ENCODE results near the gene TGFBI.

TGFBI gene

DNA sequence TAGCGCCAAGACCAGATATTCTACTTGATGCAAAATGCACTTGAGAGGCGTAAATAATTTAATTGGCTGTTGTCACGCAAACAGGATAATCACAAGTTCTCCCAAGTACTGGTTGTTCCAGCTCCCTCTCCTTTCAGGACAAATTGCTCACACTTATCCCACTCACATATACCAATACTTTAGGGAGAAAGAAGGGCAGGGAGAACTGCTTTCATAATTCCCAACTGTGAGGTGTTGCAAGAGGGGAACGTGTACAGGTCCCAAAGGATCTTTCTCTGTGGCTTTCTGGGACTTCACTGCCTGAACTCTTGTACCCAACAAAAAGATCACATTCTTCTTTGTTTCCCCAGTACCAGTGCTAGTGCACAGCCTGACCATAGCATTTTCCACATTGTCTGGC, 21.5 kb upstream of the TGFBI start:
- H3K27ac ChIP-seq (ENCODE audit: poor library complexity, severe bottlenecking), result peak overlapping the region; percentile 99
- DNase-seq (ENCODE audit: low spot score), result no peak
- no peaks in the 10 kb centered on the region for H3K27me3 ChIP-seq (ENCODE audit: insufficient read depth, poor library complexity, severe bottlenecking)
- no peaks in the 10 kb centered on the region for H3K36me3 ChIP-seq (ENCODE audit: low read depth)
- no peak for ATAC-seq (ENCODE audit: low read depth)
- H3K9me3 ChIP-seq (ENCODE audit: severe bottlenecking), result no peaks in the 10 kb centered on the region
- TF ChIP-seq, protein P1, sequence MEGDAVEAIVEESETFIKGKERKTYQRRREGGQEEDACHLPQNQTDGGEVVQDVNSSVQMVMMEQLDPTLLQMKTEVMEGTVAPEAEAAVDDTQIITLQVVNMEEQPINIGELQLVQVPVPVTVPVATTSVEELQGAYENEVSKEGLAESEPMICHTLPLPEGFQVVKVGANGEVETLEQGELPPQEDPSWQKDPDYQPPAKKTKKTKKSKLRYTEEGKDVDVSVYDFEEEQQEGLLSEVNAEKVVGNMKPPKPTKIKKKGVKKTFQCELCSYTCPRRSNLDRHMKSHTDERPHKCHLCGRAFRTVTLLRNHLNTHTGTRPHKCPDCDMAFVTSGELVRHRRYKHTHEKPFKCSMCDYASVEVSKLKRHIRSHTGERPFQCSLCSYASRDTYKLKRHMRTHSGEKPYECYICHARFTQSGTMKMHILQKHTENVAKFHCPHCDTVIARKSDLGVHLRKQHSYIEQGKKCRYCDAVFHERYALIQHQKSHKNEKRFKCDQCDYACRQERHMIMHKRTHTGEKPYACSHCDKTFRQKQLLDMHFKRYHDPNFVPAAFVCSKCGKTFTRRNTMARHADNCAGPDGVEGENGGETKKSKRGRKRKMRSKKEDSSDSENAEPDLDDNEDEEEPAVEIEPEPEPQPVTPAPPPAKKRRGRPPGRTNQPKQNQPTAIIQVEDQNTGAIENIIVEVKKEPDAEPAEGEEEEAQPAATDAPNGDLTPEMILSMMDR (IDR thresholded peaks at IDR 0.05; ENCODE audit: poor library complexity, severe bottlenecking), result no peak
- no peak overlapping the region for H3K4me3 ChIP-seq (ENCODE audit: severe bottlenecking)
- H3K4me1 ChIP-seq (ENCODE audit: insufficient read depth, poor library complexity, severe bottlenecking), result peaks cover 59% of the 10 kb centered on the region

DNA sequence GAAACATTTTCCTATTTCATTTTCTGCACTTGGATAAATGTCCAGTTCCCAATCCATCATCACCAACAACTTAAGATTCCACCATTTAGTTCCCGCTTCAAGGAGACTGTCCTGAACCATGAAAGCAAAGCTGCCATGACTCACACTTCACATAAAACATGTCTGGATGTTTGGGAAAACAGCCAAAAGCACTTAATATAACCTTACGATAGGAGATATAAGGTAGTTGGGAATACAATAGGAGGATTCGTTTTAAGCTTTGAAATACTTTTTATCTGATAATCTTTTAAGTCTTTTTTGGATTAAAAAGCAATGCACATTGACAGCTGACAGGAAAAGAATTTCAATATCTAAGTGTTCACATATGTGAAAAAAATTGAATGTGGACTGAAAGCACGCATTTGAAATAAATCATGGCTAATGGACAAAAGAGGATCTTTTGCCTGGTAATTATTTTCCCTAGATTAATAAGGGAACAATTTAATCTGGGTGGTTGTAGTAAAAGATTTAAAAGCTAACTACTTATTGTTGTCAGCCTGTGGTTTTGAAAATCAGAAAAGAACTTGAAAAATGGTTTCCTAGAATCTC, 17.3 kb upstream of the TGFBI start:
- no peaks in the 10 kb centered on the region for H3K36me3 ChIP-seq (ENCODE audit: low read depth)
- H3K4me1 ChIP-seq (ENCODE audit: insufficient read depth, poor library complexity, severe bottlenecking), result peaks cover 63% of the 10 kb centered on the region
- DNase-seq (ENCODE audit: low spot score), result no peak
- no peak overlapping the region for H3K4me3 ChIP-seq (ENCODE audit: severe bottlenecking)
- H3K27ac ChIP-seq (ENCODE audit: poor library complexity, severe bottlenecking), result peak overlapping the region; percentile 99
- TF ChIP-seq, protein P1 (IDR thresholded peaks at IDR 0.05; ENCODE audit: poor library complexity, severe bottlenecking), result no peak
- peak; percentile 49 for ATAC-seq (ENCODE audit: low read depth)
- H3K9me3 ChIP-seq (ENCODE audit: severe bottlenecking), result no peaks in the 10 kb centered on the region
- H3K27me3 ChIP-seq (ENCODE audit: insufficient read depth, poor library complexity, severe bottlenecking), result no peaks in the 10 kb centered on the region

DNA sequence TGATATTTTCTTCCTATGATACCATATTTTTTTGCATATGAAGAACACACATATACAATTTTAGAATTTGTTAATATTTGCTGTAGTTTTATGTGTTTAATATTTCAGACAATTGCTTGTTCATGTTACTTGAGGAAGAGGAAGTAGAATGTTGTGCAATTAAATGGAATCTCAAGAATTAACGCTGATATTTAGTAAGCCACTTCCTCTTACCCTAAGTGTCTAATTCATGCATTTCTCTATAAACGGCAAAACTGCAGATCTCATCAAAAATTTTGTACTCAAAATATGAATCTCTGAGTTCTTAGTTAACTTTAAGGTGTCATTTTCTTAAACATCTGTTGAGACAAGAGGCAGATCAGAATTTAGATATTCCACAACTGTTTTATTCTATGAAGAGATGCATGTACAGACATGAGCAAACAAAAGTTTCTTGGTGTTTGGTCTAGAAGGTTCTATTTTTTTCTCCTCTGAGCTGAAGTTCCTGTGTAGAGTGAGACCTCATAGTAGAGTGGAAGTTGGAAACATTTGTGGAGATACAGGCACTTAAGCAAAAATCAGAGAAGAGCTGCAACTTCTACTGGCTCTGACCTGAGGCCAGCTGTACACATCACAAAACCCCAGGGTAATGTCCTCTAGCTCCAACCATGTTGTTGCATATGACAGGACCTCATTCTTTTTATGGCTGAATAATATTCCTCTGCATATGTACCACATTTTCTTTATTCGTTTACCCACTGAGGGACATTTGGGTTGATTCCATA, 16.6 kb upstream of the TGFBI start:
- TF ChIP-seq, protein P1 (IDR thresholded peaks at IDR 0.05; ENCODE audit: poor library complexity, severe bottlenecking), result no peak
- H3K4me1 ChIP-seq (ENCODE audit: insufficient read depth, poor library complexity, severe bottlenecking), result peaks cover 61% of the 10 kb centered on the region
- H3K4me3 ChIP-seq (ENCODE audit: severe bottlenecking), result no peak overlapping the region
- H3K27me3 ChIP-seq (ENCODE audit: insufficient read depth, poor library complexity, severe bottlenecking), result no peaks in the 10 kb centered on the region
- no peak for DNase-seq (ENCODE audit: low spot score)
- H3K36me3 ChIP-seq (ENCODE audit: low read depth), result no peaks in the 10 kb centered on the region
- peak; percentile 31 for ATAC-seq (ENCODE audit: low read depth)
- H3K9me3 ChIP-seq (ENCODE audit: severe bottlenecking), result no peaks in the 10 kb centered on the region
- H3K27ac ChIP-seq (ENCODE audit: poor library complexity, severe bottlenecking), result peak overlapping the region; percentile 99

DNA sequence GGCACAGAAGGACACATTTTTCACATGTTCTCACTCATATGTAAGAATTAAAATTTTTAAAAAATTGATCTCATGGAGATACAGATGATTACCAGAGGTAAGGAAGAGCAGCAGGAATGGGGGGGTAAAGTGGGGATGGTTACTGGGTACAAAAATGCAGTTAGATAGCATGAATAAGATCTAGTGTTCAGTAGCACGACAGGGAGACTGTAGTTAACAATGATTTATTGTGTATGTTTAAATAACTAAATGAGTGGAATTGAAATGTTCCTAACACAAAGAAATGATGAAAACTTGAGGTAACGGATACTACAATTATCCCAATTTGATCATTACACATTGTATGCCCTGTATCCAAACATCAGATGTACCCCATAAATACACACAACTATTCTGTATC, 15.2 kb upstream of the TGFBI start:
- no peak for DNase-seq (ENCODE audit: low spot score)
- peak overlapping the region; percentile 99 for H3K27ac ChIP-seq (ENCODE audit: poor library complexity, severe bottlenecking)
- TF ChIP-seq, protein P1 (IDR thresholded peaks at IDR 0.05; ENCODE audit: poor library complexity, severe bottlenecking), result no peak
- H3K27me3 ChIP-seq (ENCODE audit: insufficient read depth, poor library complexity, severe bottlenecking), result no peaks in the 10 kb centered on the region
- H3K36me3 ChIP-seq (ENCODE audit: low read depth), result no peaks in the 10 kb centered on the region
- no peak for ATAC-seq (ENCODE audit: low read depth)
- H3K4me1 ChIP-seq (ENCODE audit: insufficient read depth, poor library complexity, severe bottlenecking), result peaks cover 68% of the 10 kb centered on the region
- no peaks in the 10 kb centered on the region for H3K9me3 ChIP-seq (ENCODE audit: severe bottlenecking)
- no peak overlapping the region for H3K4me3 ChIP-seq (ENCODE audit: severe bottlenecking)
